Measurements from ENCODE around the gene NDST4.

Gene NDST4

GRCh38 chr4:114815760-114816159 is 297.7 kb downstream of the NDST4 start:
- DNase-seq (ENCODE audit: low read depth in 1 of 2, low spot score in 1 of 2), result no peak
- H3K27me3 ChIP-seq (ENCODE audit: insufficient read depth, poor library complexity, severe bottlenecking), result no peaks in the 10 kb centered on the region
- TF ChIP-seq, protein P1, sequence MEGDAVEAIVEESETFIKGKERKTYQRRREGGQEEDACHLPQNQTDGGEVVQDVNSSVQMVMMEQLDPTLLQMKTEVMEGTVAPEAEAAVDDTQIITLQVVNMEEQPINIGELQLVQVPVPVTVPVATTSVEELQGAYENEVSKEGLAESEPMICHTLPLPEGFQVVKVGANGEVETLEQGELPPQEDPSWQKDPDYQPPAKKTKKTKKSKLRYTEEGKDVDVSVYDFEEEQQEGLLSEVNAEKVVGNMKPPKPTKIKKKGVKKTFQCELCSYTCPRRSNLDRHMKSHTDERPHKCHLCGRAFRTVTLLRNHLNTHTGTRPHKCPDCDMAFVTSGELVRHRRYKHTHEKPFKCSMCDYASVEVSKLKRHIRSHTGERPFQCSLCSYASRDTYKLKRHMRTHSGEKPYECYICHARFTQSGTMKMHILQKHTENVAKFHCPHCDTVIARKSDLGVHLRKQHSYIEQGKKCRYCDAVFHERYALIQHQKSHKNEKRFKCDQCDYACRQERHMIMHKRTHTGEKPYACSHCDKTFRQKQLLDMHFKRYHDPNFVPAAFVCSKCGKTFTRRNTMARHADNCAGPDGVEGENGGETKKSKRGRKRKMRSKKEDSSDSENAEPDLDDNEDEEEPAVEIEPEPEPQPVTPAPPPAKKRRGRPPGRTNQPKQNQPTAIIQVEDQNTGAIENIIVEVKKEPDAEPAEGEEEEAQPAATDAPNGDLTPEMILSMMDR (IDR thresholded peaks at IDR 0.05; ENCODE audit: insufficient read depth, low read length), result no peak
- TF ChIP-seq REST (IDR thresholded peaks at IDR 0.05; ENCODE audit: insufficient replicate concordance, low read depth), result no peak
- no peak for TF ChIP-seq GABPA (IDR thresholded peaks at IDR 0.05; ENCODE audit: low read depth)
- TF ChIP-seq SPI1 (IDR thresholded peaks at IDR 0.05; ENCODE audit: borderline replicate concordance, low read depth), result no peak
- no peak for TF ChIP-seq POLR2AphosphoS5 (IDR thresholded peaks at IDR 0.05; ENCODE audit: low read depth)
- no peak overlapping the region for H3K4me3 ChIP-seq (replicated peaks; ENCODE audit: insufficient read depth, low read length)
- no peak overlapping the region for H3K27ac ChIP-seq (replicated peaks)

GRCh38 chr4:114813961-114814360 is 299.5 kb downstream of the NDST4 start:
- TF ChIP-seq SPI1 (IDR thresholded peaks at IDR 0.05; ENCODE audit: borderline replicate concordance, low read depth) (no peak), REST (IDR thresholded peaks at IDR 0.05; ENCODE audit: insufficient replicate concordance, low read depth) (no peak), POLR2AphosphoS5 (IDR thresholded peaks at IDR 0.05; ENCODE audit: low read depth) (no peak), GABPA (IDR thresholded peaks at IDR 0.05; ENCODE audit: low read depth) (no peak)
- TF ChIP-seq, protein P1 (IDR thresholded peaks at IDR 0.05; ENCODE audit: insufficient read depth, low read length), result no peak

DNA sequence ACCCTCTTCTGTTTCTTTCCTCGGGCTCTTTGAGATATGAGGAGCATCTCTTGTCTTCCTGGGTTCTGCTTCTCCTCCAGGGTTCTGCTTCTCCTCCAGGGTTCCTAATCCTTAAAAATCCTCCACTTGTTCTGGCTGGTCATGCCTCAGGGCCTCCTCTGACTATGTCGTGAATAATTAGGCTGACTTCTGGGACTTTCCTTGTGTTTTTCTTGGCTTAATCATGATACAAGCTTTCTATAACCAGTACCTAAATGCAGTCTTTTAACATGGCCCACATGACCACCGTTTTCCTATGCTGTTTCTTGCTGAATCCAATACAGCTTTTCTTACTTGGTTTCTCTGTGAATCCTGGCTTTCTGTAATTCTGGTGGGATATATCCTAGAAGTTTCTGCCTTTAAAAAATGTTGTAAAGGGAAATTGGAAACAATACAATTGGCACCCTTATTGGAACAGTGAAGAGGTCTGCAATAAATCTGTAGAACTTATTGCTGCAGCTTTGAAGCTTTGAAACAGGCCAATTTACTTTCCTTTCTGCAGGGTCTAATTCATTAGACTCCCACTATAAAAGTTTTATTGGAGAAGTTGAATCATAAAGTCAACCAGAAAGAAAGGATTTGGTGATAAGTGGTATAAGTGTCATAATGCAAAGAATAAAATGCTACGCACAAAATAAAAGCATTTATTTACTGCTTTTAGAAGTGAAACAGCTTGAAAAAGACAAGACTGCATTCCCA is 301.7 kb downstream of the NDST4 start:
- H3K27me3 ChIP-seq (ENCODE audit: insufficient read depth, poor library complexity, severe bottlenecking), result no peaks in the 10 kb centered on the region
- TF ChIP-seq REST (IDR thresholded peaks at IDR 0.05; ENCODE audit: insufficient replicate concordance, low read depth) (no peak), SPI1 (IDR thresholded peaks at IDR 0.05; ENCODE audit: borderline replicate concordance, low read depth) (no peak), POLR2AphosphoS5 (IDR thresholded peaks at IDR 0.05; ENCODE audit: low read depth) (no peak), GABPA (IDR thresholded peaks at IDR 0.05; ENCODE audit: low read depth) (no peak)
- TF ChIP-seq, protein P1 (IDR thresholded peaks at IDR 0.05; ENCODE audit: insufficient read depth, low read length), result no peak
- no peak overlapping the region for H3K27ac ChIP-seq (replicated peaks)
- no peak overlapping the region for H3K4me3 ChIP-seq (replicated peaks; ENCODE audit: insufficient read depth, low read length)
- no peak for DNase-seq (ENCODE audit: low read depth in 1 of 2, low spot score in 1 of 2)

More at GRCh38 chr4:114813961-114814360, 299.5 kb downstream of the NDST4 start:
- DNase-seq (ENCODE audit: low read depth in 1 of 2, low spot score in 1 of 2), result no peak
- no peak overlapping the region for H3K27ac ChIP-seq (replicated peaks)
- no peaks in the 10 kb centered on the region for H3K27me3 ChIP-seq (ENCODE audit: insufficient read depth, poor library complexity, severe bottlenecking)
- H3K4me3 ChIP-seq (replicated peaks; ENCODE audit: insufficient read depth, low read length), result no peak overlapping the region
